ENCODE results near the gene HBG2.

DNA sequence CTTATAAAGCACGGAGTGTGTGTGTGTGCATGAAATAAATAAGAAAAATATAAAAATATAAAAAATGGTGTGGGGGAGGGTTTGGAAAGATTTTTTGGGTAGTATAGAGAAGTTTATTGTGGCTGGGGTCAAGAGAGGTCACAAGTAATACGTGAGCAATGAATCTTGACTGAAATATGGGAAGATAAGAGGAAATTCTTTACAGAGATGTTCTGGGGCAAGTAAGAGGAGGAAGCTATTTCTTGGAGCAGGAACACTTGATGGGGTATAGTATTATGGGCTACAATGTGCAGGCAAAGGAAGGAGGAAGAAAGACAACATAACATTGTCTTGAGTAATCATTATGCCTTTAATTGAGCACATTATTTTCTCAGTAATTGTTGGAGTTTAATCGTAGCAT is 22.4 kb downstream of the HBG2 start:
- TF ChIP-seq EZH2 (IDR thresholded peaks at IDR 0.05; ENCODE audit: insufficient read depth, poor library complexity, severe bottlenecking), result no peak
- TF ChIP-seq EZH2phosphoT487 (IDR thresholded peaks at IDR 0.05; ENCODE audit: insufficient read depth, low read depth), result no peak

All from GM23248 (cell line).